Loucy (cell line): Measurements from ENCODE around the gene TTBK1.

Experiments used
- H2AFZ ChIP-seq: fragments of 200-600 bp; sonication (generic); 2 replicates; pipeline ENCODE4 v1.6.0; 2016; ENCODE audit warnings: antibody characterized with exemption, mild to moderate bottlenecking, low read length, moderate library complexity
- H3F3A ChIP-seq: fragments of 200-600 bp; 2 replicates; pipeline ENCODE4 v1.6.0; 2016; ENCODE audit warnings: antibody characterized with exemption, low read depth, mild to moderate bottlenecking
- H3K27me3 ChIP-seq: fragments of 200-600 bp; sonication (generic); 2 replicates; pipeline ENCODE4 v1.6.1; 2014; ENCODE audit warnings: low read length, mild to moderate bottlenecking; ENCODE audit not compliant: insufficient read depth, poor library complexity, severe bottlenecking
- H3K36me3 ChIP-seq: fragments of 200-600 bp; sonication (generic); 2 replicates; pipeline ENCODE4 v1.6.1; 2016; ENCODE audit warnings: low read length; ENCODE audit not compliant: insufficient read depth
- H3K4me1 ChIP-seq: fragments of 200-600 bp; sonication (generic); 2 replicates; pipeline ENCODE4 v1.5.1; 2014; ENCODE audit warnings: low read length, mild to moderate bottlenecking; ENCODE audit not compliant: insufficient read depth, poor library complexity, severe bottlenecking
- H3K4me2 ChIP-seq: fragments of 200-600 bp; sonication (generic); 2 replicates; pipeline ENCODE4 v1.6.0; 2014; ENCODE audit warnings: antibody characterized with exemption, low read length, low read depth, mild to moderate bottlenecking; ENCODE audit not compliant: poor library complexity, severe bottlenecking
- H3K4me3 ChIP-seq: fragments of 200-600 bp; sonication (generic); 2 replicates; pipeline ENCODE4 v1.5.1; 2014; ENCODE audit warnings: low read length, mild to moderate bottlenecking, mixed read lengths; ENCODE audit not compliant: poor library complexity, severe bottlenecking
- H3K79me2 ChIP-seq: fragments of 200-600 bp; sonication (generic); 2 replicates; pipeline ENCODE4 v1.6.1; 2014; ENCODE audit warnings: low read length; ENCODE audit not compliant: insufficient read depth
- H3K9ac ChIP-seq: fragments of 200-600 bp; sonication (generic); 2 replicates; pipeline ENCODE4 v1.6.0; 2014; ENCODE audit warnings: mild to moderate bottlenecking, low read depth, low read length, moderate library complexity; ENCODE audit not compliant: poor library complexity, severe bottlenecking
- H3K9me2 ChIP-seq: fragments of 200-600 bp; sonication (generic); replicated peaks from 2 replicates; pipeline ENCODE4 v1.6.1; 2016; ENCODE audit warnings: low read depth, low read length, mixed read lengths
- H3K9me3 ChIP-seq: fragments of 200-600 bp; sonication (generic); 2 replicates; pipeline ENCODE4 v1.6.1; 2014; ENCODE audit warnings: mild to moderate bottlenecking, antibody characterized with exemption, low read length, low read depth; ENCODE audit not compliant: insufficient read depth
- H4K20me1 ChIP-seq: fragments of 200-600 bp; sonication (generic); 2 replicates; pipeline ENCODE4 v1.6.0; 2014; ENCODE audit warnings: antibody characterized with exemption, low read length, mild to moderate bottlenecking; ENCODE audit not compliant: insufficient read depth, poor library complexity, severe bottlenecking
- EZH2phosphoT487 ChIP-seq: fragments of 200-600 bp; IDR thresholded peaks from 2 replicates; pipeline ENCODE4 v1.6.1; 2018; ENCODE audit warnings: antibody characterized with exemption, mild to moderate bottlenecking, moderate library complexity, borderline replicate concordance
- TF ChIP-seq, protein P1 (sequence below): fragments of 200-600 bp; sonication (generic); conservative IDR thresholded peaks from 2 replicates; pipeline ENCODE4 v1.5.1; 2014; ENCODE audit warnings: mild to moderate bottlenecking, antibody characterized with exemption, low read length

The TTBK1 gene

DNA sequence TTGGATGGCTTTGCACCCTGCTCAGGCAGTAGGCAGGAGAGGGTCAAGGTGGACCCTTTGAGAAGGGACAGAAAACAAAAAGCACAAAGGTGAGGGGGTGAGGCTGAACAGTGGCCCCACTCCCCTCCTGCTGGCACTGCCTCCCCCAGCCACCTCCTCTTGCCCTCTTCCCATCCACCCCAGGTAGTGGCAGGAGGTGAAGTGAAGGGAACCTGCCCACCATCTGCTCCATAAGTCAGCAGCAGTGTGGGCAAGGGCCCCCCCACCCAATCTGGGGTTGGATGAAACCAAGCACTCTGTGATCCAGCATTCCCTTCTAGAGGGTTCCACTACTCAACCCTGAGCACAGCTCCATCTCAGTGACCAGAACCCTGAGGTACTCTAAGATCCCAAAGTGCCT is 28.7 kb downstream of the TTBK1 start:
- H3K27me3 ChIP-seq: no peaks in the 10 kb centered on the region

GRCh38 chr6:43273707-43274106 is 30.4 kb downstream of the TTBK1 start:
- H2AFZ ChIP-seq: no peak overlapping the region
- H4K20me1 ChIP-seq: no peaks in the 10 kb centered on the region
- no peak overlapping the region for H3K9ac ChIP-seq
- H3K27me3 ChIP-seq: no peaks in the 10 kb centered on the region
- no peak overlapping the region for H3K4me3 ChIP-seq
- TF ChIP-seq, protein P1, sequence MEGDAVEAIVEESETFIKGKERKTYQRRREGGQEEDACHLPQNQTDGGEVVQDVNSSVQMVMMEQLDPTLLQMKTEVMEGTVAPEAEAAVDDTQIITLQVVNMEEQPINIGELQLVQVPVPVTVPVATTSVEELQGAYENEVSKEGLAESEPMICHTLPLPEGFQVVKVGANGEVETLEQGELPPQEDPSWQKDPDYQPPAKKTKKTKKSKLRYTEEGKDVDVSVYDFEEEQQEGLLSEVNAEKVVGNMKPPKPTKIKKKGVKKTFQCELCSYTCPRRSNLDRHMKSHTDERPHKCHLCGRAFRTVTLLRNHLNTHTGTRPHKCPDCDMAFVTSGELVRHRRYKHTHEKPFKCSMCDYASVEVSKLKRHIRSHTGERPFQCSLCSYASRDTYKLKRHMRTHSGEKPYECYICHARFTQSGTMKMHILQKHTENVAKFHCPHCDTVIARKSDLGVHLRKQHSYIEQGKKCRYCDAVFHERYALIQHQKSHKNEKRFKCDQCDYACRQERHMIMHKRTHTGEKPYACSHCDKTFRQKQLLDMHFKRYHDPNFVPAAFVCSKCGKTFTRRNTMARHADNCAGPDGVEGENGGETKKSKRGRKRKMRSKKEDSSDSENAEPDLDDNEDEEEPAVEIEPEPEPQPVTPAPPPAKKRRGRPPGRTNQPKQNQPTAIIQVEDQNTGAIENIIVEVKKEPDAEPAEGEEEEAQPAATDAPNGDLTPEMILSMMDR: no peak
- no peaks in the 10 kb centered on the region for H3K9me2 ChIP-seq
- no peaks in the 10 kb centered on the region for H3K9me3 ChIP-seq
- no peak overlapping the region for H3K4me2 ChIP-seq
- no peaks in the 10 kb centered on the region for H3F3A ChIP-seq
- no peaks in the 10 kb centered on the region for H3K4me1 ChIP-seq
- no peaks in the 10 kb centered on the region for H3K36me3 ChIP-seq
- H3K79me2 ChIP-seq: no peaks in the 10 kb centered on the region

More for the DNA sequence above, 28.7 kb downstream of the TTBK1 start:
- no peaks in the 10 kb centered on the region for H3K9me2 ChIP-seq
- H3K4me3 ChIP-seq: no peak overlapping the region
- H3K9me3 ChIP-seq: no peaks in the 10 kb centered on the region
- H2AFZ ChIP-seq: no peak overlapping the region
- no peaks in the 10 kb centered on the region for H4K20me1 ChIP-seq
- no peak overlapping the region for H3K9ac ChIP-seq
- no peaks in the 10 kb centered on the region for H3K79me2 ChIP-seq
- H3K4me2 ChIP-seq: no peak overlapping the region
- H3K36me3 ChIP-seq: no peaks in the 10 kb centered on the region
- no peaks in the 10 kb centered on the region for H3K4me1 ChIP-seq
- TF ChIP-seq, protein P1: no peak
- TF ChIP-seq EZH2phosphoT487: no peak
- H3F3A ChIP-seq: no peaks in the 10 kb centered on the region

DNA sequence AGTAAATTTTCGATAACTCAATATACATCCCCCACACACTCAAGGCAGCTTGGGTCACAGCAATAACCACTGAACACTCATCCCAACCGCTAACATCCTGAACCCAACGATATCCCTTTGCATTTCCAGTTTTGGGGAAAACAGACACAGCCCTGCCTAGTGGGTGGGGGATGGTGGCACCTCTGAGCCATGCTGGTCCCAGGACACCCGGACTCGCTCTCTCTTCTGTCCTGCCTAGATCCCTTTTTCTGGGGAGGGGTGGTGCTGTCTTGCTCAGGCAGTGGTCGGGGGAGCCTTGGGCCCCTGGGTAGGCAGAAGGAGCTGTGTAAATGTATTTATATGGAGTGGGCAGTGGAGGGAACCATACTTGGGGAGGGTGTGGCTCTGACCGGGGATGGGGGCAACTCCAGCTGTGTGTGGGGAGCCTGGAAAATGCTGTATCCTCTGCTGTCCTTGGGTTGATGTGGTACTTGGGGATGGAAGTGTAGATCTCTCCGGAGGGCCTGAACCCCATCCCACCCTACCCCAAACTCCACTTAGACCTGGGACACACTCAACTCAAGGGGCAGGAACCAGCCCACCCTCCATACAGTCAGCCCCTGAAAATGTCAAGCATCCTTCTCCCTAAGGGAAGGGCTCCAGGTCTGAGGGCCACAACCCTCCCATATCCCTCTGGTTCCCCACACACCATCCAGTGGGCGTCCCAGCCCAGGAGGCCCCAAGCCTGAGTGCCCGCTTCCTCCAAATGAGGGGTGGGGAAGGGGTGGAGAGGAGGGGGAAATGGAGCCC is 31.0 kb downstream of the TTBK1 start:
- Histone ChIP-seq H4K20me1 (no peaks in the 10 kb centered on the region), H3K79me2 (no peaks in the 10 kb centered on the region), H3K36me3 (no peaks in the 10 kb centered on the region), H3K9me2 (no peaks in the 10 kb centered on the region), H3K4me2 (no peak overlapping the region), H3K9me3 (no peaks in the 10 kb centered on the region), H3K27me3 (no peaks in the 10 kb centered on the region), H3F3A (no peaks in the 10 kb centered on the region), H3K4me1 (no peaks in the 10 kb centered on the region), H3K4me3 (no peak overlapping the region), H2AFZ (no peak overlapping the region), H3K9ac (no peak overlapping the region)
- no peak for TF ChIP-seq EZH2phosphoT487
- TF ChIP-seq, protein P1: no peak
